DMS79 (cell line): ENCODE measurements around the gene CPZ.
A peak's percentile ranks its signal among the peaks of the same experiment; 100 is the strongest.

Experiments used
- DNase-seq: peaks from one replicate; lab custom pipeline; 2025; lab: John Stamatoyannopoulos, UW

Gene CPZ

DNA sequence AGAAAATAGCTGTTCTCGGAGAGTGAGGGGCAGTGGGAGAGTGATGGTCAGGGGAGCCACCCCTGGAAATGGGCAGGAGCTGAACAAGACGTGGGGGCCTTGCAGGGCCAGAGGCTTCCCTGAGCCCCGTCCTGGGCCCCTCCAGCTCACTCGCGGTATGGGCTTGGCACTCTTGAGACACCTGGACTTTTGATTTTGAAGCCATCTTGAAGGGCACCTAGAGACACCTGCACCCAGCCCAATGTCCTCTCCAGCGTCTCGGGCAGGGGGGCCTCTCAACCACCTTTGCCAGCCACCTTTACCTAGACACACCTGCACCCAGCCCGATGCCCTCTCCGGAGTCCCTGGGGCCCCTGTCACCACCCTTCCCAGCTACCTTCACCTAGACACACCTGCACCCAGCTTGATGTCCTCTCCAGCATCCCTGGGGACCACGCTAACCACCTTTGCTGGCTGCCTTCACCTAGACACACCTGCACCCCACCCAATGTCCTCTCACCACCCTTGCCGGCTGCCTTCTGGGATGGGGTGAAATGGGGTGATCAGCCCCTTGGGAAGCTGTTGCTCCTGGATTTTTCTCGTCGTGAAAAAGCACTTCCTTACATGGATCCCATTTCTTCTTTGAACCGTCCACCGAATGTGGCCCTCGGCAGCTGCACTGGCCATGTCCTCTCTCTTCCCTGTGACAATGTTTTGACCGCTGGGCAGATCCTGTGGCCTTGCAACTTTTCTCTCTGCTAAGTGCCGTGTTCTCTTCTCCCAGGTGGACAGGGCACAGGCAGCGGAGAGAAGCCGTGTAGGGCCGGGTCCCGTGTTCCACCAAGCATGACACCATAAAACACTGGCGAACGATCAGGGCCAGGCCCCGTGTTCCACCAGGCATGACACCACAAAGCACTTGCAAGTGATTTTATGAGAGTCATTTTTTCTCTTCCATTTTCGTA is 47.5 kb downstream of the CPZ start:
- no peak for DNase-seq

DNA sequence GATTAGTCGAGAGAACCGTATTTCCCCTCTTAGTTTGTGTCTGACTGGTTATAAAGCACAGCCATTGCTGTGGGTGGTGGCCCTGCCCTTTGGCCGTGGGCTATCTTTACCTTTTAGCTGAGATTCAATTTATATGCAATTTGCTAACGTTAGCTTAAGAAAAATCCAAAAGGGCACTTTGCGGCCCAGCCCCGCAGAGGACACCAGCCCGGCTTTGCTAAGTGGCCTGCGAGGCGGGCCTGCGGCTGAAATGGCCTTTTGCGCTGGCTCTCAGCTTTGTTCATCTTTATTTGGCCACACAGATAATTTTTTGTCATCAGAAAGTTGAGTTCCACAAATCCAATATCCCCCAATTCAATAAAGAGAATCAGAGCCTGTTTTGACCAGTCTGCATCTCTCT is 48.3 kb downstream of the CPZ start:
- DNase-seq = no peak

DNA sequence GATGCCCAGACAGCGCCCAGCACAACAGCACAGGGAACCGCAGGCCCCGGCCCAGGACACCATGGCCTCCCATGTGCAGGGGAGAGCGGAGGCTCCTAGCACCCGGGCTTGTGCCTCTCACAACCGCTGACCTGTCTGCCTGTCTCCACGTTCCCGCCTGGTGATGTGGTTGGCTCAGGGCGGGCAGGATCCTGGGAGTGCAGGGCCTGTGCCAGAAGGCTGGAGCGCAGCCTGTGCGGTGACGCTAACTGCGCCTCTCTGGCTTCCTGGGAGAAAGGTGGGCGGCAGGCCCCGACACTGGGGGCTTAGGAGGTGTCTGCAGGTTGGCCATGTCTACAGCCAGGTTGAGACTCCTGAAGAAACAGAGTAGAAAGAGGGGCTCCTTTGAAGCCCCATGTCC is 48.7 kb downstream of the CPZ start:
- DNase-seq = no peak

DNA sequence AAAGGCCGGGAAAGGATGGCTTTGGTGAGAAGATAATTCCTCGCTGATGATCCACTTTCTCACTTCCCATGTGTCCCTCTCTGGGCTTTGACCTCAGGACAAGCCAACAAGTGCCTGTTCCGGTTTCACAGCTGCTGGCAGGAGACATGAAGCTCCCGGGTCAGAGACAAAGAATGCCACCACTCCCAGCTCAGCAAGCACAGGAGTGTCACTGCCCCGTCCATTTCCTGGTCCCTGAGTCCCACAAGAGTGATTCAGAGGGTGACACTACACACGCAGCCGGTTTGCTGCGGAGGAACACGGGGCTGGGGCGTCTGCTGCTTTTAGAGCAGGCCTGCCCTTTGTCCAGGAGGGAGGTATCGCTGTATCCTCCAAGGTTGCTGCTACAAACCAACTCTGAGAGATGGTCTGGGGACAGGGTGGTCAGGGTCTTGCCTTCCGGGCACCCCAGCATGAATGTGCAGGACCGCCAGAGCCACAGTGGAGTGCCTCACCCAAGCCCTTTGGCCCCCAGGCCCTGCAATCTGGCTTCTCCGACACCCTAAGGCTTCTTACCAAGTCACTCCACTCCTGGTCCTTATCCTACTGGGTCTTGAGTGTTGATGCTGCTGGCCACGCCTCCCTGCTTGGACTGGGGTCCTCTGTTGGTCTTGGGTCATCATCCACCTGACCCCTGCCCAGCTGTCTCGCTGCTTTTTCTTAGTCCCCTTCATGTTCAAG is 49.5 kb downstream of the CPZ start:
- DNase-seq = no peak

DNA sequence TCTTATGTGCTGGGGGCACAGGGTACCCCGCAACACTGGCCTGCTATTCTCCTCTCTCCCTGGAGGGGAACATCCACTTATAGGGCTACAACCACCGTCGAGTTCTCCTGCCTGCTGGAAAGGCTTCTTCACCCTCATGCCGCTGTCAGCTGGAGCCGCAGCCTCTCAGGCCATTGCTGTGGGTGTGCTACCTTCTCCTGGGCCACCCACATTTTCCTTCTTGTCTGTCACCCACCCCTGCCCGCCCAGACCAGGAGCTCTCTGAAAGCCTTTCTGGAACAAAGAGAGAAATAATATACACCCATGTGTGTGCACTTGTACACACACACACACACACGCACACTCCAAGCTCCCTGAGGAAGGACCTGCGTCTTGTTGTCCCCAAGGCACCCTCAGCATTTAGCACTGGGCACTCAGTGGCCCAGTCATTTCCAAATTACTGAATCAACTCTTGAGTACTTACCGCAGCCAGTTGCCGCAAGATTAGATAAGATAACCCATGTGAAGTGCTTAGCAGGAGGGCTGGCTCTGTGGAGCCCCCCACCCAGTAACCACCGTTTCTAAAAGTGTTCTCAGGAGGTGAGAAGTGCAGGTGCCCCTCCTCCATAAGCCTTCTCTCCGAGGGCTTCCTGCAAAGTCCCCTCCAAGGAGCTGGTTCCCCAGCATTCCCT is 50.2 kb downstream of the CPZ start:
- no peak for DNase-seq

DNA sequence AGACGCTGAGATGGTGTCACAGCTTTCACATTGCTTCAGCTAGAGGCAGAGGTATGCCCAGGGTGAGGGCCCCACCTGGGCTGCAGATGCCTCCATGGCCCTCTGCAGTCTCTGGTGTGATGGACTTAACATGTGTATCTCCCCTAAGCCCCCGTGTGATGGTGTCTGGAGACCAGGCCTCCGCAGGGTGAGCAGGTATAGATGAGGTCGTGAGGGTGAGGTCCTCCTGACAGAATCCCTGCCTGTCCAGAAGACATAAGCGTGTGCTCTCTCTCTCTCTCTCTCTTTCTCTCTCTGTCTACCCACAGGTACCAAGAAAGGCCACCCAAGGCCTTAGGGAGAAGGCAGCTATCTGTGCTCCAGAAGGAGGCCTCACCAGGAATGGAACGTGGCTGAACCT is 50.9 kb downstream of the CPZ start:
- no peak for DNase-seq

DNA sequence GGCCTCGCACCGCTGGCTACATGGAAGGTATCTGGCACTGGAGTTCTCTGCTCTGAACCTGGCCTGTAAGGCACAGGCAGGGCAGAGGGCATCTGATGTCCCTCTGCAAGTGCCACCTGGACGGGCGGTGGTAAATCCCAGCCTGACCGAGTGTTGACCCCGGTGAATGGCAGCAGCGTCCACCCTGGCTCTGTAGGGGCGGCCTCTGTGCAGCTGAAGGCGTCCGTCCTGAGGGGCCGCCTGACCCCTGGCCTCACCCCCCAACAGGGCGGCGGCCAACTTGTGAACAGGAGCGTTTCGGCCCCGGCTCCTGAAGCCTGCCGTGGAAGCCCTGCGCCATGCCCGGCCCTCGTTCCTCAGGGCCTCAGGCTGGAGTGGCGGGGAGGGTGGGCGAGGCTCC is 51.4 kb downstream of the CPZ start:
- no peak for DNase-seq

DNA sequence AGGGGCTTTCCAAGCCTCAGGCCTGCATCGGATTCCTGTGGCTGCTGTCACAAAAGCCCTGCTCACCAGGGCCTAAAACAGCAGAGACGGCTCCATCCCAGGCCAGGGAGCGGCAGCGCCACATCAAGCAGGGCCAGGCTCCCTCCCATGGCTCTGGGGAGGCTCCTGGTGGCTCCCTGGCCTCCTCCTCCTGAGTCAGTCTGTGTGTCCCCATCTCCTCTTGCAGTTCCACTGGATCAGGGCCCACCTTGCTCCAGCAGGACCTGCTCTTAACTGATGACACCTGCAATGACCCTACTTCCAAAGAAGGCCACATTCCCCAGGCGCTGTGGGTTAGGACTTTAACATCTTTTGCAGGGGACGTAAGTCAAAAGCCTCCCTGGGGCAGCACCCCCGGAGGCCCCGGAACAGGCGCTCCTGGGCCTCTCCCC is 51.9 kb downstream of the CPZ start:
- DNase-seq = no peak

DNA sequence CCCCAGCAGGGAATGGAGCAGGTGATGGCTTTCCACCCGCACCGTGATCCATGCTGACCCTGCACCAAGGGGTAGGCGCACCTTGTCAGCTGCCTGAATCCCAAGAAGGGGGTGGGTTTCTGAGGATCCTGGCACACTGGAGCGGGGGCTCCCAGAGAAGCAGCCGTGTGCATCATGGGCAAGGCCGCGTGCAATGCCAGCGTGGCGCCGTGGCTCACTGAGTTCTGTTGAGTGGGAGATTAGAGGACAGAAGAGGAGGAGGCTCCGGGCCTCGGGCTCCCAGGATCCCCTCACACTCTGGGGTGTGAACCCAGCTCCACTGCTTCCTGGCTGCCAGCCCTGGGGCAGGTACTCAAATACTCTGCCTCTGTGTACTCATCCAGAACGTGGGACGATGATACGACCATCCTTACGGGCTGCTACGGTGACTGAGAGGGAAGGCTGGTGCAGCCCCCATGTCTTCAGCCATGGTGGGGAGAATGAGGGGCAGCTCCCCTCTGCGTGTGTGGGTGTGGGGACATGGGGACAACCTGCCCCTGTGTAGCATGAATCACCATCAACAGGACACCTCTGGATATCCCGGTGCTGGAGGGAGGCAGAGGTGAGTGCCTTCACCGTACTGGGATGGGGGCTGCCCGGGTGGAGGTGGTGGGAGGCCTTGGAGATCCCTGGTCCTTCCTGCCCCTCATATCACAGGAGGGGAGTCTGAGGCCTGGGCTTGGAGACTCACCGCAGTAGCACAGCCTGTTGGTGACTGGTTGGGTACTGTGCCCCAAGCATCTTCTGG is 52.6 kb downstream of the CPZ start:
- no peak for DNase-seq

DNA sequence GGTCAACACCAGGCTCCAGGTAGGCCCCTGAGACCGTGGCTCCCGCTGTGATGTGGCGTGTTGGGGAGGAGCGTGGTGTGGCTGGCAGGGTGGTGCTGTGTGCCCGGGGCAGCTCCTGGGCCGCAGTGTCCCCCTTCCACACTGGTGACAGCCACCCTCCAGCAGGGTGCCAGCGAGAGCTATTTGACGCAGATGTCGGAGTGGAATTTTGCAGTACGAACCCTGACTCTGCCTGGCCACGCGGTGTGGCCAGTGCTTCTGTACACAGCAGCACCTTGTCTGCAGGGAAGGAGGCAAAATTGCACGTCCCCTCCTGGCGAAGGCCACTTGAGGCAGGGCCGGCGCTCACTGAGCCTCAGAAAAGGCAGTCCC is 53.2 kb downstream of the CPZ start:
- no peak for DNase-seq

DNA sequence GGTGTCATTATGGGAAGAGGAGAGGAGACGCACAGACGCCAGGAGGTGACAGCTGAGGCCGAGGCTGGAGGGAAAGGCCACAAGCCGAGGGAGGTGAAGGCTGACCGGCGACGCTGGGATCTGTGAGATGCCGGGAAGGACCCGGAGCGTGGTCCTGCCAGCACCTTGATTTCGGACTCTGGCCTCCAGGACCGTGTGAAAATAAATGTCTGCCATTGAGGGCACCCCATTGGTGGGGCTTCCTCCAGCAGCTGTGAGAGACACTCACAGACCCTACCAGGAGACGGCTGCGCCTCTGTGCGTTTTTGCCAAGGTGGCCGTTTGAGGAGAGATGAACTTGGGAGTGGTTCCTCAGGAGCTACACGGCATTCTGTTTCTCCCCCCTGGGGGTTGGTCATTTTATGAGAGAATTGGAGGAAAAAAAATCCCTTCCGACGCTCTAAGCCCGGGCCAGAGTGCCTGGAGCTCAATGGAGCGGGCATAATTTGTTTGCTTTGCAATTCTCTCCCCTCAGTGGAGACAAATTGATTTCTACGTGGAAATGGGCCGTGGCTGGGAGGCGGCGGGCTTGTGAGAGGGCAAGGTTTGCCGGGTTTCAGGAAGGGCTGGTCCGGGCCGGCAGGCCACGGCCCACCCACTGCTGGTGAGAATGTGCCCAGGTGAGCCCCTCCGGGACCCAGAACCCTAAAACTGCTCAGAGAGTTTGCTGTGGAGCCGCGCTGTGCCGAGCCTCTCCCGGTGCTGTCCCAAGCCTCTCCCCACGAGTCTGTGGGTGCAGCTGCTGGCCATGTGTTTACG is 53.9 kb downstream of the CPZ start:
- peak; percentile 74 for DNase-seq

DNA sequence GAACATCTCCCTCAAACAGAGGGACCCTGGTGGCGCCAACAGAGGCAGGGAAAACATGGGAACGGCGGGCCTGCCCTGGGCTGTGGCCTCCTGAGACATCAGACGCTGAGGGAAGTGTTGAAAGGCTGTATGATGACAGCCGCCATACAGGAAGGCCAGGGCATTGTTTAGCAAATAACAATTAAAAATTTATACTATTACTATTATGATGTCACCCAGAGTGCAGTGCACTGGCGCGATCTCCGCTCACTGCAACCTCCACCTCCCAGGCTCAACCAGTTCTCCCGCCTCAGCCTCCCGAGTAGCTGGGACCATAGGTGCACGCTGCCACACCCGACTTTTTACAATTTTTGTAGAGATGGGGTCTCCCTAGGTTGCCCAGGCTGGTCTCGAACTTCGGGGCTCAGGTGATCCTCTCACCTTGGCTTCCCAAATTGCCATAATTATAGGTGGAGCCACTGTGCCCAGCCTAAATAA is 54.6 kb downstream of the CPZ start:
- no peak for DNase-seq

DNA sequence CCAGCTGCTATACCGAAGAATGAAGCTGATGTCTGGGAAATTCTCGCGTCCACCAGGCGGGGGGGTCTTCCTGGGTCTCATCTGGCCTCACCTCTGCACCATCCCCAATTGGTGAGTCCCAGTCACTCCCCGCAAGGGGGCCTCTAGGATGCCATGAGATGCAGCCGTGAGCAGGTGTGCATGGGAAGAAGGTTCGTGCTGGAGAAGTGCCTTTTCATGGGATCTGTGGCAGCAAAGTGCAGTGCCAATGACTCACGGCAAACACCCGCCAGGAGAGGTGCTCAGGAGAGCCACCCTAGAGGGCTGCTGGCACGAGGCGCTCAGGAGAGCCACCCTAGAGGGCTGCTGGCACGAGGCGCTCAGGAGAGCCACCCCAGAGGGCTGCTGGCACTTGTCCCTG is 55.1 kb downstream of the CPZ start:
- DNase-seq = peak; percentile 63

DNA sequence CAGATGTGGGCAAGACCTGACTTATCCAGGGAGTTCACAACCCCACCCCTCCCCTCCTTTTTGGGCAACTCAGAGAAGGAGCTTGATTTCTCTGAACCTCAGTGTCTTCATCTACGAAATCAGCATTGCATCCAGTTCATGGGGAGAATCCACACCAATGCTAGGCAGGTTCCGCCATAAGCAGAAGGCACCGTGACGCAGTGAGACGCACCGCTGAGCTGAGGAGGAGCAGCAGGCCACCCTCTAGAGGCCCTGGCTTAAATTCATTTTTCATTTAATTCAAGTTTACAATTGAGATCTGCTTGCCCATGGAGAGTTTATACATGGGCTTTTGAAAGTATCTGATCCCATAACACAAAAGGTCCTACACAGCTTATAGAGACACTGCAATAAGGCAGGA is 55.7 kb downstream of the CPZ start:
- no peak for DNase-seq

DNA sequence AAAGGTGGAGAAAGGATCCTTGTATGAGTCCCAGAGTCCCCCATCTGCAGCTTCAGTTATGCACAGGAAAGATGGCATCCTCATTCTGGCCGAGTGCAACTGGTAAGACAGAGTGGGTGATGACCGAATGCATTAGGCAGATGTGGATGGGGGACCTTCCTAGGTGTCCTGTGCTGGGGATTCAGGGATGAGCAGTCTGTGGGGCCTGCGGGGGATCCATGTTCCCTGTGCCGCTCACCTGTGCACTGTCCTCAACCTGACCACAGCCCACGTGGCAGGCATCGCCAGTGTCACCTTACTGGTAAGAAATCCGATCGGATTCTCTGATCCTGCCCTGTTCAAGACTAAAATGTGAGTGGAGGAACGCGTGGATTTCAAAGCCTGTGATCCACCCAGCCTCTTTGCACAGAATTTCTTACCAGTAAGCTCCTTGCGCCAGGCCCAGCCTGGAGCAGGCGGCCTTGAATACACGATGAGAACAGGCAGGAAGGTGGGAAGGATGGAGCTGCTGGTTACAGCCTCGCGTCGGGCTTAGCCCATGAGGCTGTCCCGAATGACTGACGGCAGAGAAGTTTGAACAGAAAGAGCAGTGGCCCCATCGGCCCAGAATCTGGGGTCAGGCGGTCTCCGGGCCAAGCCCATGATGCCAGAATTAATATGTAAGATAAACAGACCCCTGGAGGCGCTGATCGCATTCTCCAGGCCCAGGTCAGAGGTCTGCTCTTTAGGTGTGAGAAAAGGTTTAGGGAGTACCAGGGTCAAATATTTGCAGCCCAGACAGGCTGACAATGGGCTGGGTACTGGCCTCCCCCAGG is 56.5 kb downstream of the CPZ start:
- DNase-seq = no peak

DNA sequence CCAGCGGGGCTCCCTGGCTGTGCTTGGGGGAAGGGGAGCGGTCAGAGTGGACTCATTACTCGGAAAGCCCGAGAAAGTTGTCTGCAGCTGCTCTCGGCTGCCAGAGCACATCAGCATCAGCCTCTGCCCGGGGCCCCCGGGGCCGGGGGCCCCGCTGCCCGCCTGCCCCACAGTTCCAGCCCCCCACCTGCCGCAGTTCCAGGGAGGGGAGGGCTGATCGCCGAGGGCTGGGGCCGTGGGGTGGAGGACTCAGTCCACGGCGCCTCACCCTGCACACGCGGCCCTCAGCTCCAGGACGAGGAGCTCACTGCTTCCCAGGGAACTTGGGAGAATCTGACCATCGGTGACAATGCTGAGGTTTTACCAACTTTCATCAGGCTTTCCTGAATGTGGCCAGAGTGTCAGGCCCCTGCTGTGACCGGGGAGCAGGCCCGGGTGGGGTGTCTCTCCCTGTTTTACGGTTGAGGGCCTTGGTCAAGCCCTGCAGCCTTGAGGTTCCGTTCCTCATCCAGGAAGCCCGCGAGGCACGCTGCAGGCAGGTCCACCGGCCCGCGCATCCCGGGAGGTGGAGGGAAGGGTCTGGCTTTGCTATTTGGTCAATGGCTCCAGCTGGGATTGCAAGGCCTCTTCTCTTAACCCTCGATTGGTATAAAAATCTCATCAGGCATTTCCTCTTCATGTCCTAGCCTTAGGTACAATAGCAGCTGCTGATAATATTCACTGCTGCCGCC is 57.2 kb downstream of the CPZ start:
- no peak for DNase-seq

DNA sequence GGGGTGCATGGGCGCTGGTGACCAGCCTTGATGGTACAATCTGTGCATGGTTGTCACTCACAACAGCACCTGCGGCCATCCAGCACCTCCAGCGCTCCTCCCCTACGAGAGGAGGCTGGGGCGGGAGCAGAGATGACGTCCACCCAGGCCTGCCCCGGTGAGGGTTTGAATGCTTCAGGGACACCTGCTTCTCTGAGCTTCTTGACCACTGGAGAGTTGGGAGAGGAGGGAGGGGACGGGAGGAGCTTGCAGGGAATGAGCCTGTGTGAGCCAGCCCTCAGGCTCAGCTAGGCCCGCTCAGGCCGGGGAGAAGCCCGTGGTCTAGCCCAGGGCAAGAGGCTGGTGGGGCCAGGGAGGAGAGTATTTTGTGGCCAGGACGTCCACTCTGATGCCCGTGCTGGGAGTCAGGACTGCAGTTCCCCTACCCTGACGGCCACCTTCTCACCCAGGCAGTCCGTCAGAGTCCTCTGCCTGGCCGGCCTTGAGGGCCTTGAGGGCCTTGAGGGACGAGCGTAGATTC is 59.2 kb downstream of the CPZ start:
- no peak for DNase-seq

DNA sequence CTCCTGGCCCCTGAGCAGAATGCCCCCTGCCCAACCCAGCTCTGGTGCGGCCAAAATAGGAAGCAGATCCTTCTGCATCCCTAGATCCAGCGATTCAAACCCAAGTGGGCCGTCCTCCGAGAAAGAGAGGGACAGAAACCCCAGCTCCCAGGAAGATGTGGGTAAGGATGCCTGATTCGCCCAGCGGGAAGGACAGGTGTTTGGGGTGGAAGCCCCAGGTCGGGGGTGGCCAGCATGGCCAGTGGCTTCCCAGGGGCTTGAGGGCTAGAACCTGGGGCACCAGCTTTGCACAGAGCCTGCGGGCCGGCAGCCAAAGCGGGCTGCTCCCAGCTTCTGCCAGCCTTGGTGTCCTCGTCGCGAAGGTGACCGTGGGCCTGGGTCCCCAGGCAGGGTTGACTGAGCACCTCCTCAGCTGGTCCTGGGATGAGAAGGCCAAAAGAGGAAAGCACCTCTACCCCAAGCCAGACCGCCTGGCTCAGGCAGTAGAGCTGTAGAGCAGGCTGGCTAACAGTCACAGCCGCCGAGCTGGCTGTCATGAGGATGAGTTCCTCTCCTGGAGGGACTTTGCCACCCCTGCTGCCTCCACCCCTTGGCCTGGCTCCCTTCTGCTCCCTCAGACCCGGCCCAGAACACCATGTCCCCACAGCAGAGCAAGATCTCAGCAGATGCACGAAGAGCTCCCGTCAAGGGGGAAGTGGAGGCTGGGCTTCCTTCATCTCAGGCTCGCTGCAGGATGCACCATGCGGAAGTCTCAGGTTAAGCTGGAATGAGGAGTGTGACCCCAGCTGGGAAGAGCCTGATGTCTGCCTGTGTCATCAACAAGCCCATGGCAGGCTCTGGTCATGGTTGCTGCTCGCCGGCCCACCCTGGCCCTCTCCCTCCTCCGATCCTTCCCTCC is 59.9 kb downstream of the CPZ start:
- no peak for DNase-seq
